Neural progenitor cell (in vitro differentiated cells): ENCODE measurements around the gene ATP1A4.

Source experiments
- CTCF ChIP-seq: fragments of 200-600 bp; sonication (generic); IDR thresholded peaks from 2 replicates; pipeline ENCODE4 v1.5.1; 2017; ENCODE audit warnings: antibody characterized with exemption, mild to moderate bottlenecking
- EZH2phosphoT487 ChIP-seq: fragments of 200-600 bp; sonication (generic); IDR thresholded peaks from 2 replicates; pipeline ENCODE4 v1.6.1; 2017; ENCODE audit warnings: antibody characterized with exemption

GRCh38 chr1:160214481-160215140 is 63.2 kb downstream of the ATP1A4 start:
- no peak for TF ChIP-seq EZH2phosphoT487
- no peak for TF ChIP-seq CTCF
